Measurements from ENCODE around the gene ZBTB16. TPM values are rescaled to one million over a fixed set of nuclear protein-coding genes. Genes with fewer than 3 reads are reported as not detected.
A peak's percentile ranks its signal among the peaks of the same experiment; 100 is the strongest.

The ZBTB16 gene
- total RNA-seq, 4 donors from 2014 or later: 25.5 to 302 (median 151) TPM

GRCh38 chr11:114218508-114218907 is 159.0 kb downstream of the ZBTB16 start:
- Histone ChIP-seq H3K36me3 (no peaks in the 10 kb centered on the region), H3K4me3 (no peak overlapping the region), H3K9me3 (no peaks in the 10 kb centered on the region), H3K27ac (peak overlapping the region in 1 of 2 donors; percentile 48), H3K27me3 (no peaks in the 10 kb centered on the region), H3K4me1 (peaks cover 20 to 28% of the 10 kb centered on the region in 2 donors)
- DNase-seq: no peak
- intact Hi-C loops (cut with DNase I; ENCODE audit: low total_unique reads): no loop called here
- TF ChIP-seq CTCF (IDR thresholded peaks at IDR 0.05): no peak
- TF ChIP-seq POLR2A (IDR thresholded peaks at IDR 0.05): no peak

GRCh38 chr11:114219559-114220349 is 160.2 kb downstream of the ZBTB16 start:
- Histone ChIP-seq H3K9me3 (no peaks in the 10 kb centered on the region), H3K4me1 (peaks cover 20 to 28% of the 10 kb centered on the region in 2 donors), H3K4me3 (no peak overlapping the region), H3K36me3 (no peaks in the 10 kb centered on the region), H3K27ac (peak overlapping the region; percentile 28 to 48), H3K27me3 (no peaks in the 10 kb centered on the region)
- TF ChIP-seq POLR2A (IDR thresholded peaks at IDR 0.05) (no peak), CTCF (IDR thresholded peaks at IDR 0.05) (no peak)
- intact Hi-C loops (cut with DNase I; ENCODE audit: low total_unique reads): no loop called here
- no peak for DNase-seq

GRCh38 chr11:114221037-114221436 is 161.5 kb downstream of the ZBTB16 start:
- no peak for DNase-seq

GRCh38 chr11:114225661-114226060 is 166.2 kb downstream of the ZBTB16 start:
- no peak for DNase-seq
- H3K9me3 ChIP-seq: no peaks in the 10 kb centered on the region
- H3K27me3 ChIP-seq: no peaks in the 10 kb centered on the region
- TF ChIP-seq POLR2A (IDR thresholded peaks at IDR 0.05): no peak
- no peak for TF ChIP-seq CTCF (IDR thresholded peaks at IDR 0.05)
- no peaks in the 10 kb centered on the region for H3K4me1 ChIP-seq
- no peak overlapping the region for H3K27ac ChIP-seq
- no peaks in the 10 kb centered on the region for H3K36me3 ChIP-seq
- intact Hi-C loops (cut with DNase I; ENCODE audit: low total_unique reads): no loop called here
- no peak overlapping the region for H3K4me3 ChIP-seq

More at GRCh38 chr11:114221037-114221436, 161.5 kb downstream of the ZBTB16 start:
- TF ChIP-seq CTCF (IDR thresholded peaks at IDR 0.05): no peak
- TF ChIP-seq POLR2A (IDR thresholded peaks at IDR 0.05): no peak
- H3K27me3 ChIP-seq: no peaks in the 10 kb centered on the region
- no peaks in the 10 kb centered on the region for H3K36me3 ChIP-seq
- H3K4me3 ChIP-seq: no peak overlapping the region
- H3K9me3 ChIP-seq: no peaks in the 10 kb centered on the region
- no peak overlapping the region for H3K27ac ChIP-seq
- peaks cover 15 to 25% of the 10 kb centered on the region in 2 donors for H3K4me1 ChIP-seq
- intact Hi-C loops (cut with DNase I; ENCODE audit: low total_unique reads): no loop called here

- Histone ChIP-seq H3K27me3 (no peaks in the 10 kb centered on the region), H3K36me3 (no peaks in the 10 kb centered on the region), H3K4me1 (no peaks in the 10 kb centered on the region), H3K27ac (no peak overlapping the region), H3K4me3 (no peak overlapping the region), H3K9me3 (no peaks in the 10 kb centered on the region)
- intact Hi-C loops (cut with DNase I; ENCODE audit: low total_unique reads): no loop called here
- no peak for TF ChIP-seq CTCF (IDR thresholded peaks at IDR 0.05)
- TF ChIP-seq POLR2A (IDR thresholded peaks at IDR 0.05): no peak
- DNase-seq: no peak
These were observed 166.8 kb downstream of the ZBTB16 start for GRCh38 chr11:114226356-114226755.

Measured in uterus (tissue), 4 donors.